Measurements from ENCODE around the gene NQO2. TPM values are rescaled to one million over a fixed set of nuclear protein-coding genes. Genes with fewer than 3 reads are reported as not detected.

The NQO2 gene
- total and polyA plus RNA-seq, 12 donors, result 29.5 to 107 (median 52.4) TPM

DNA sequence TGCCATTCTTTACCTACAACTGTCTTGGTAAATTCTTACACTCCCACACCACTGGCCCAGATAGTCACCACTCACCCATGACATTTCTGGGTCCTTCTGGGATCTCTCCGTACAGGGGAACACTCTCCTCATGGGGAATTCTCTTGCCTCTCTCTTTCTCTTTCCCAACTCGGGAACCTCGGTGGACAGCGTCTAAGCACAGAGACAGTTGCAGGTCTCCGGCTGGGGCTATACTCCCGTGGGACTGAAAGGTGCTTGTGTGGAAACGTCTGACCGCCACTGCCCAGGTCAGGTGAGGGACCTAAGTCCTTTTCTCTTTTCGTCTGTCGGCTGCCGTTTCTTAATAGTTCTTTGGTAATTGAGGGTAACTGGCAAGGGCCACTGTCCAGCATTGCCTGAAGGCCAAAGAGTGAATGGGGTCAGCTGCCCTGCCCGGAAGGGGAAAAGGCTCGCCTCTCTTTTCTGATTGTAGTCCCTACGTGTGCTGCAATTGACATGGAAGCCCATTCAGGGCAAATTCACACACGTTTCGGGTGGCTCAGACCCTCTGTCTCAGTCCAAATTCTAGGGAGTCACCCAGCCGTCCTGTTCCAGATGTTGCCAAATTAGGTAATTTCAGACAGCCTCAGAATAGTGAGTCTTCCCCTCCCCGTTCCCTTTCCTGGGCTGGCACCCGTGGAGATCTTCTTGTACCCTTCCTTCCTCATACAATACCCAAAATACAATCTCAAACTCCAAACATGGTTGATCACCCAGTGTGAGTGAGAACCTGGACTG lies 37.4 kb downstream of the NQO2 start:
- ATAC-seq, result peak in 2 of 8 donors; percentile 15 to 21
- peak overlapping the region in 1 of 10 donors; percentile 22 for H3K27ac ChIP-seq

DNA sequence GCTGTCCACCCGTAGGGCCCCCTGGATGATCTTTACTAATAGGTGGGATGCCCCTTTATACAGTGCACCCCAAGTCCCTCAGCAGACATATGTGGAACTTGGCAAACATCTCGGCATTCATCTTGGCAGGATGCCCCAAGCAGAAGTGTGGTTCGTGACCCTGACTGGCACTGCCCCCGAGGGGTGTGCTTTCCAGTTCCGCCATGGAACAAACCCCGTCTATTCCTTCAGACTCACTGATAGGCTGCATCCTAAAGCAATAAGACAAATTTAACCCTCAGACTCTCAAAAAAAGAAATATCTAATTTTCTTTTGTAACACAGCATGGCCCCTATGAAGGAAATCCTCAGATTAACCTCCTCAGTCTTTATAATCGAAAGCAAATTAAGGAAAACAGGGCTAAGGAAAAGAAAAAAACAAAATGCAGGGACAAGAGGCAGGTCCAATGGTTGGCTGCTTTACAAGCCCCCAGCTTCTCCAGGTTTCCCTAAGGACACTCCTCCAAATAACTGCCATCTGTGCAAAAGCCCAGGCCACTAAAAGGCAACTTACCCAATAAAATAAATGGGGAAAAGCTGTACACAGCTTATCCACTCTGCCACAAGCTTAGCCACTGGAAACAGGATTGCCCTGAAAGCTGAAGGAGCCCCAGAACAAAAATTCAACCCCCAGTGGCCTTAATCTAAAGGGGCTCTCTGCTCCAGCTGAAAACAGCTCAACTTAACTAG lies 38.1 kb downstream of the NQO2 start:
- Histone ChIP-seq H3K4me3 (no peak overlapping the region), H3K4me1 (peaks cover 0 to 17% (median 5%) of the 10 kb centered on the region in 9 donors), H3K9me3 (peaks cover 0 to 6% (median 0%) of the 10 kb centered on the region in 11 donors), H3K27me3 (no peaks in the 10 kb centered on the region), H3K36me3 (no peaks in the 10 kb centered on the region), H3K27ac (peak overlapping the region in 1 of 10 donors; percentile 22)
- intact Hi-C loops (cut with DNase I), result no loop called here
- ATAC-seq (peak in 2 of 8 donors; percentile 13 to 47), DNase-seq (peak in 1 of 2 donors; percentile 35)
- TF ChIP-seq, protein P1, sequence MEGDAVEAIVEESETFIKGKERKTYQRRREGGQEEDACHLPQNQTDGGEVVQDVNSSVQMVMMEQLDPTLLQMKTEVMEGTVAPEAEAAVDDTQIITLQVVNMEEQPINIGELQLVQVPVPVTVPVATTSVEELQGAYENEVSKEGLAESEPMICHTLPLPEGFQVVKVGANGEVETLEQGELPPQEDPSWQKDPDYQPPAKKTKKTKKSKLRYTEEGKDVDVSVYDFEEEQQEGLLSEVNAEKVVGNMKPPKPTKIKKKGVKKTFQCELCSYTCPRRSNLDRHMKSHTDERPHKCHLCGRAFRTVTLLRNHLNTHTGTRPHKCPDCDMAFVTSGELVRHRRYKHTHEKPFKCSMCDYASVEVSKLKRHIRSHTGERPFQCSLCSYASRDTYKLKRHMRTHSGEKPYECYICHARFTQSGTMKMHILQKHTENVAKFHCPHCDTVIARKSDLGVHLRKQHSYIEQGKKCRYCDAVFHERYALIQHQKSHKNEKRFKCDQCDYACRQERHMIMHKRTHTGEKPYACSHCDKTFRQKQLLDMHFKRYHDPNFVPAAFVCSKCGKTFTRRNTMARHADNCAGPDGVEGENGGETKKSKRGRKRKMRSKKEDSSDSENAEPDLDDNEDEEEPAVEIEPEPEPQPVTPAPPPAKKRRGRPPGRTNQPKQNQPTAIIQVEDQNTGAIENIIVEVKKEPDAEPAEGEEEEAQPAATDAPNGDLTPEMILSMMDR (IDR thresholded peaks at IDR 0.05), result no peak
- WGBS, 2 donors, result 43 to 47% methylated on average over 7 of the region's 7 CpGs

More for the DNA sequence above, 37.4 kb downstream of the NQO2 start:
- intact Hi-C loops (cut with DNase I), result no loop called here
- Histone ChIP-seq H3K36me3 (no peaks in the 10 kb centered on the region), H3K27me3 (no peaks in the 10 kb centered on the region), H3K9me3 (peaks cover 0 to 6% (median 0%) of the 10 kb centered on the region in 11 donors), H3K4me3 (no peak overlapping the region), H3K4me1 (peaks cover 0 to 17% (median 5%) of the 10 kb centered on the region in 9 donors)
- no peak for DNase-seq
- TF ChIP-seq, protein P1 (IDR thresholded peaks at IDR 0.05), result no peak
- 80 to 81% methylated on average over 19 of the region's 19 CpGs for WGBS, 2 donors

DNA sequence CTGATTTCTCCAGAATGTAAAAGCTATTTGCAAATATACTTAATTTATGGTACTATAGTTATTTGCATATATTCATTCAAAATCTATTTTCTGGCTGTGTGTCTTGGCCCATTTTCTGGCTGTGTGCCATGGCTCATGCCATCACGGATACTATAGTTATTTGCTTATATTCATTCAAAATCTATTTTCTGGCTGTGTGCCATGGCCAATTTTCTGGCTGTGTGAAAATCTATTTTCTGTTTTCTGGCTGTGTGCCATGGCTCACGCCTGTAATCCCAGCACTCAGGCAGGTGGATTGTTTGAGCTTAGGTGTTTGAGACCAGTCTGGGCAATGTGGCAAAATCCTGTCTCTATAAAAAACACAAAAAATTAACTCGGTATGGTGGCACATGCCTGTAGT lies 39.7 kb downstream of the NQO2 start:
- intact Hi-C loops (cut with DNase I), result no loop called here
- WGBS, 2 donors, result 63 to 68% methylated on average over 3 of the region's 3 CpGs
- Histone ChIP-seq H3K4me1 (peaks cover 0 to 17% (median 5%) of the 10 kb centered on the region in 9 donors), H3K27me3 (no peaks in the 10 kb centered on the region), H3K27ac (no peak overlapping the region), H3K4me3 (no peak overlapping the region), H3K36me3 (no peaks in the 10 kb centered on the region), H3K9me3 (peaks cover 0 to 6% (median 0%) of the 10 kb centered on the region in 11 donors)
- DNase-seq (no peak), ATAC-seq (no peak)
- TF ChIP-seq, protein P1 (IDR thresholded peaks at IDR 0.05), result no peak

DNA sequence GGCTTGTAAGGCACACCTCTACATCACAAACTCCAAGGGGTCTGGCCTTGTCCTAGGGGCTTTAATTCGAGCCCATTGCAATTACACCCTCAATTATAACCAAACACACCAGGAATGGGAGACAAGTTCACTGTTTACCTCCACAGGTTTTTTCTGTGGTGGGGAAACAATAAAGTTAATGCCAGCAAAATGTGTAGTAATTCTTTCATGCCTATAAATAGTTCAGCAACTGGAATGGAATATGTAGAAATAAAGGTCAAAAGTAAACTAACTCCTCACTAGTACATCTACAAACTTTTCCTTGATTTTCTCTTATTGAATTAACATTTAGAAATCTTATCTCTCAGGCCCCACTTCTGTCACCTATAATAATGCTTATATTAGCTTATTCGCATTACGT lies 41.5 kb downstream of the NQO2 start:
- intact Hi-C loops (cut with DNase I), result no loop called here
- H3K36me3 ChIP-seq, result no peaks in the 10 kb centered on the region
- WGBS, 2 donors, result 96 to 97% methylated on average over 3 of the region's 3 CpGs
- H3K9me3 ChIP-seq, result no peaks in the 10 kb centered on the region
- no peak overlapping the region for H3K4me3 ChIP-seq
- ATAC-seq, result no peak
- peak overlapping the region in 1 of 10 donors; percentile 46 for H3K27ac ChIP-seq
- no peaks in the 10 kb centered on the region for H3K27me3 ChIP-seq
- DNase-seq, result no peak
- H3K4me1 ChIP-seq, result peaks cover 0 to 17% (median 5%) of the 10 kb centered on the region in 9 donors
- TF ChIP-seq, protein P1 (IDR thresholded peaks at IDR 0.05), result no peak
